Activated T-helper 1 cell treated with Interleukin-2 at 50 U/mL for 16 hours (primary cell): Measurements from ENCODE around the gene B3GNT9.
"Not testable (repeated sequence)": the region's sequence is repeated elsewhere in the genome, so short reads cannot be mapped to it uniquely, and the experiment has no call there.

Experiments
- DNase-seq: peaks from one replicate; pipeline ENCODE4 v3.0.0-alpha.2; 2020; ENCODE audit warnings: low read depth

B3GNT9 gene

DNA sequence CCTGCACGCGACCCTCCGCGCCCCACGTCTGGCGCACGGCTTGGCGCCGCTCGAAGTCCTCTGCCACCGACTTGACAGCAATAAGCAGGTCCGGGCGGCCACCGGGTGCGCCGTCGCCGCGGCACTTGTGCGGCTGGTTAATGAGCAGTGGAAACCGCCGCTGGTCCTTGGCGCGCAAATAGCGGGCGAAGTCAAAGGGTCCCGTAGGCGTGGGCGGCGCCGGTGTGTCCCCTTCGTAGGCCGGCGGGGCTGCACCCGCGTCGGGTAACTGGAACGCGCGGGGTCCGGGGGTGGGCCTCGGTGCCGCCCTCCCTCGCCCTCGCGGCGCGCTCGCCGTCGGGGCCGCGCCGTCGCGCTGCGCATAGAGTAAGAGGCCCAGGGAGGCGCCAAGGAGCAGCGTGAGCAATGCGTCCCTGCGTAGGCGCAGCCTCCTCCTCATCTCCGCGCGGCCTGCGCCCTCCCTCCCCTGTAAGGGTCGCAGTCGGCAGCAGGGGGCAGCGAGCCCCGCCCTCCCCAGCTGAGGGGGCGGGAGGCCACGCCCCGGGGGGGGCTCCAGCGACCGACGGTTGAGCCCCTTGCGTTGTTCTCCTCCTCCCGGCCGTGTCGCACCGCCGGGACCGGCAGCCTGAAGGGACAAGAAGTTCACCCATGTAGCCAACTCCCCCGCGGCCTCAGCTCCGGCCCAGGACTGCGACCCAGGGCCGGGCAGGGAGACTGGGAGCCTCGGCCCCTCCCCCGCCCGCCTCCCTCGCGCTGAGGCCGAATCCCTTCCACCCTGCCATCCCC, 558 bp downstream of the B3GNT9 start:
- no peak for DNase-seq

DNA sequence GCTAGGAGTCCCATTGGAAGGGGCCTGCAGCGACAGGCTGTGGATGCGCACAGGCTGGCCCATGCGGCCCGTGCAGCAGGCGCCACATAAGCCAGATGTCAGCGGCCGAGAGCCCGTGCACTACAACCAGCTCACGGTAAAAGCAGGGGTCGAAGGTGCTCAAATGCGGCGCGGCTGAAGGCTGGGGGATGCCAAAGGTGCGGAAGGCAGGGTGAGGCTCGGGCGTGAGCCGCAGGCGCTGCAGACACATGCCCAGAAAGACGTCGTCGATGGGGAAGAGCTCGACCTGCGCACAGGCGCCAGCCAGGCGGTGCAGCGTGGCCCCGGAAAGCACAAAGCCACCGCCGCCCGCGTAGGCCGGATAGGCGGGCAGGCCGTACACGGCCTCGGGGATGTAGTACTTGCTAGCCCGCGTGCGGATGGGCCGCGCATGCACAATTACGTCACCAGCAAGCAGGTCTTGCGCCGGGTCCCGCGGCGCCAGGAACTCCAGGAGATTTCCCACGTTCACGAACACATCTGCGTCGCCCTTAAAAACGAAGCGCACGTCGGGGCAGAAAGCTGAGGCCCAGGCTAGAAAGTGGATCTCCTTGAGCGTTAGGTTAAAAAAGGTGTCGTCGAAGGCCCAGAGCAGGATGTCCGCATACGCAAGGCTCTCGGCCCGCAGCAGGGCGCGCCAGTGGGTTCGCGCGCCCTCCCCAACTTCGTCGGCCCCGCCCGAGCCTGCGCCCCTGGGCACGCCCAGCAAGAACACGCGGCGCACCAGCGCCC, 1.3 kb downstream of the B3GNT9 start:
- DNase-seq, result no peak

DNA sequence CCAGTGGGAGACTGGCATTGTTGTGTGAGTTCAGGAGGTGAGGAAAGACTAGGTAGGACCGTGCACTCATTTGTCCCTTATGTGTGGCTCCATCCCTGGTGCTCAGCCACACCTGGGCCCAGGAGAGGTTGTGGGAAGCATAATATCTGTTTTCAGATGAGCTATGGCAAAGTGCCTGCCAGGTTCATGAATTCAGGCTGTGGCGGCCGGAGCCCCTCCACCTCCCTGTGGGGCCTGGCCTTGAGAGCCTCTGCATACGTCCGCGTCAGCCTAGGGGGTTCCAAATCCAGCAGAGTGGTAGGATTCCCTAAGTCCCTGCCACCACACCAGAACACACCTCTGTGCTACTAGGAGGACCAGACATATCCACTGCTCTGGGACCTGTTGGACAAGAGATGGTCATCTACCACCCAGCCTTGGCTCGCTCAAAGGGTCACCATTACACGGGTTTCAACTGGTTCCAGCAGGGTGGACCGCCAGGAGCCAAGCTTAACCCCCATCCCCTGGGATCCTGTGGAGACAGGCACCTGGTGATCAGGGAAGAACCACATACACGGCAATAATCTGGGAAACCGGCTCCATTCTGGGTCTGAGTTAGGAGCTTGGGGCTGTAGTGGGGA, 2.0 kb downstream of the B3GNT9 start:
- DNase-seq, result no peak

DNA sequence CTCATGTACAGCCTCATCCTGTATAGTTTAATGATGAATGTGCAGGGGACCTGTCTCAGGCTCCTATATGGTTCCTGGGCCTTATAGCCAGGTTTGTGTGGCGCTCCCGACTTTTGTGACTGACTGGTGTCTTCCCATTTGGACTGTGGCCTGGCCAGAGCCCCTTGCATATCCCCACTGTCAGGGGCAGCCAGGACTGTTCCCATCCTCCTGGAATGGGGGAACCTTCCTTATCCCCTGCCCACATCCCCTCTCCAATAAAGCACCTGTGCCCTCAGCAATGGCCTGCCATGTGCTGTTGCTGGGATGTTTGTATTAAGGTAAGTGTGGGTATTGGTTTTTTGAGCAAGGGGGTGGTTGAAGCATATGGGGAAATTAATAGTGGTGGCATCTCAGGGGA, 2.6 kb downstream of the B3GNT9 start:
- no peak for DNase-seq

DNA sequence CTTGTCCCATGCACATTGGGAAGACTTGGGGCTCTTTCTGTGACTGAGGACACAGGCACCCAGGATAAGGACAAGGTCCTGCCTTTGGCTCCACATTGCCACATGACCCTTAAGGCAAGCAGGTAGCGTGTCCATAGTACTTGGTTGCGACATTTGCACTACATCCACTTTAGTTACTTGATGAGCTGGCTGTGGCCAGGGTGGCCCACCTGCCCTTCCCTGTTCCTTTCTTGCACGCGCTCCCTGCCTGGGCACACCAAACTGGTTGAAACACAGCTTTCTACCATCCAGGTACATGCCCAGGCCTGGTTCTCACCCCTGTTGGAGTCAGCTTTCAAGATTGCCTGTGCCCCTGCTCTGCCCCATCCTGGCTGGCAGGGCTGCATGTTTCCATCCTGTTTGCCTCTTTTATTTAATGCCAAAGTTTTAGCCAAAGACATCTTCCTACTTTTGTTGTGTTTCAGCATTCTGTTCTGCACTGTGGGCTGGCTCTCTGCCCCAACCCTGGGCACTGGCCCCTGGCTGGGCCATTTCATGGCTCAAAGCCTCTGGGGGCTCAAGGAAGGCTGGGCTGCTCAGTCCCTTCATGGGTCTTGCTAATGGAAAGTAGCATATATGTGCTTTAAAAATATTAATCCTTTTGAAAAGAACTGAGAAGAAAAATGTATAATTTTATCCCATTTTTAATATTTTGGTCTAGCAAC, 3.2 kb downstream of the B3GNT9 start:
- DNase-seq, result no peak

DNA sequence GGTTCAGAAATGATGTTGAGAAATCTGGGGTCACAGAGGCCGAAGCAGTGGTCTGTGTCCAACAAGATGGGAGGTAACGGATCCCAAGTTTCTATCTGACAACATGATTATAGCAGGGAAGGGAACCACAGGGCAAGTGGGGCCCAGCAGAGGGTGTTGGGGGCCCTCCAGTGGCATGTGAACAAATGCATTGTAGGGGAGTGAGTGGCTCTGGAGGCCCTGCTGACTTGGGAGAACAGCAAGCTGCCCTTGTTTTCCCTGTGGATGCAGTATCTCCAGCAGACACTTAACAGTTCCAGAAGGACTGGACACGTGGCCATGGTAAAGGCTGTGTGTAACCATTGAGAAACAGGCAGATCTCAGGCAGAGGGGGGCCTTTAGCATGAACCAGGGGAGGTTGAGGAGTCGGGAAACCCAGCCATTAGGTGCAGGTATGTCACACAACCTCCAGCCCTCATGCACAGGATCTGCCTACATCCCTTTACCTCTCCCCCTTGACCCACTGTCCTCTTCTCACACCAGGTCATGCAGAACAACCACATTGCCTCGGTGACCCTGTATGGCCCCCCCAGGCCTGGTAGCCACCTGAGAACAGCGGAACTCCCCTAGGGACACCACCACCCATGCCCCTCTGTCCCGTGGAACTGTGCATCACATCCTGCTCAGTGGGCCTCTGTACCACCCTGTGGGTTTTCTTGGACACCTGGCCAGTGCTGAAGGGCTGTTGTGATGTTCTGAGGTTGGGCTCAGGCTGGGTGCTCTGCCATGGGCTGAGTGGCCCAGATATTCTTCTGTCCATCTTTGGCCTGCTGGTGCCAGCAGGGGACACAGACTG, 4.1 kb downstream of the B3GNT9 start:
- no peak for DNase-seq

DNA sequence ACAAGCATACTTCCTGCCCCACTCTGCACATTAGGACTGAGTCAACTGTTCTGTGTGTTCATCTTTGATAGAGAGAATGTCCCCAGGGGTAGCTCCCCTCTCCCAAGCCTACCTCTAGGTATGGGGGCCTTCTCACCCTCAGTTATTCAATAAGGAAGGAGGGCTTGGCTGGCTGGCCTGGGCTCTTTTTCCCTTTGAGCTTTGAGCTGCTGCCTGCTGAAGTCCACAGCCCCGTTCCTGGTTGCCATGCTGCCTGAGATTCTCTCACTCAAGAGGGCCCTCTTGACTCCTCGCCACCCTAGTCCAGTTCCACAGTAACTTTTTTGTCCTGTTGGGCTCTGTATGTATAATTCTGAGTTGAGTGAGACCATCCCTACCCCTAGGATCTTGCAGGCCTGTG, 5.1 kb downstream of the B3GNT9 start:
- no peak for DNase-seq

DNA sequence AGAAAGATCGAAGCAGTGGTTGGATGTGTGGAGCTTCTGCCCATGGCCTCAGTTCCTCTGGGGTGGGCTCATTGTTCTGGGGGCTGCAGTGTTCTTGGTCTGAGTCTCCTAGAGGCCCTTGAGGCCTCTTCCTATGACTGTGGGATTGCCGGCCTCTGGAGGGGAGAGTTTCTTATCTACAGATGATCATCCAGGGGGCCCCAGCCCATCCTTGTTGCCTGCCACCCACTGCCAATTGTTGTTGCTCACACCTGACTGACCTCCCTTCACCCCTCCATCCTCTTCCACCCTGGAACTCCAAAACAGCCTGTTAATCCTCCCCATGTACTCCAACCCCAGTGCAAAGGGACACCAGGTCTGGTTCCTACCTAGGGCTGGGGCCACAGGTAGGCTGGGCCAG, 5.9 kb downstream of the B3GNT9 start:
- DNase-seq, result no peak

DNA sequence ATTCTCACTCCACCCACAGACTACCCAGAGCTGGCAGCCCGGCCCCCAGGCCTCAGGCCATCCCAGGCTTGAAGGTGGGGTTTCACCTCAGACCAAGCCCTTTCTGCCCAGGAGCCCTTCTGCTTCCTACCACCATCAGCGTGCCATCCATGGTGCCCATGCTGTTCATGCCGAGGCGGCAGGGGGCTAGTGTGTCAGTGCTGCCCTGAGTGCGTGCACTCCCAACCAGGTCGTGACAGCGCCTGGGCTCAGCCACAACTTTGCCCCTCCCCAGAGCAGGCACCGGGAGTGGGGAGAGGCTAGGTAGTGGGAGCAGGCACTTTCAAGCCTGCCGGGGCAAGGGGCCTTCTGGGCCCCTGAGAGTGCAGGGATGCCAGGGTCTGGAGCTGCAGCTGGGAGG, 8.5 kb downstream of the B3GNT9 start:
- DNase-seq, result no peak

DNA sequence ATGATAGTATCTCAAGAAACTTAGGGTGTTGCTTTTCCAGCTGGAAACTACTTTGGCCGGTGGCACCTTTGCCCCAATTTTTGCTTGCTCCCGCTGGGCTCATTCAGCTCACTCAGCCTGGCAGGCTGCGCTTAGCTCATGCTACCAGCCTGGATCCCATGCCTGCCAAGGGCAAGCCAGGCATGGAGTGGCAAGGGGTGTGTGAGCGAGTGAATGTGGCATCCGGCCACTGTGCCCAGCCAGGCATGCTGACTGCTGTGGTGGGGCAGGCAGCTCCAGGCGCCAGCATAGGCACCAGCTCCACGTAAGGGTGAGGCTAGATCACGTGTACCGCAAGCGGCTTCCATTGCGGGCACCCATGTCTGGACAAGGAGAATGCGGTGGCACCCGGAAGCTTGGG, 9.4 kb downstream of the B3GNT9 start:
- no peak for DNase-seq

DNA sequence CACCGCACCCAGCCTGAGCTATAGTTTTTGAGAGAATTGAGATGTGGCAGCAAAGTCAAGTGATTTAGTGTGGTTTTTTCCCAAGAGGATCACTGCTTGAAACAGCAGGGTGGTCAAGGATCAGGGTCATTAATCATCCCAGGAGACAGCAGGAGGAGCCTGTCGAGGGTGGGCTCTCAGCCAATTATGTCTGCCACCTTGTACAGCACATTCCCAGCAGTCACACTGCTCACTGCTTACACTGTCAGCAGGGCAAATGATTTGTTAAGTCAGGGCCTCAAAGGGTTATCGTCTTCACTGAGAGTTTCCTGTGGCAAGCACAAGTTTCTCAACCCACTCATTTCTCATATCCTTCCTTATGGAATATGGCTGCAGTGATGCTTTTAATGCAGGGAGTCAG, 13.2 kb downstream of the B3GNT9 start:
- DNase-seq, result no peak

DNA sequence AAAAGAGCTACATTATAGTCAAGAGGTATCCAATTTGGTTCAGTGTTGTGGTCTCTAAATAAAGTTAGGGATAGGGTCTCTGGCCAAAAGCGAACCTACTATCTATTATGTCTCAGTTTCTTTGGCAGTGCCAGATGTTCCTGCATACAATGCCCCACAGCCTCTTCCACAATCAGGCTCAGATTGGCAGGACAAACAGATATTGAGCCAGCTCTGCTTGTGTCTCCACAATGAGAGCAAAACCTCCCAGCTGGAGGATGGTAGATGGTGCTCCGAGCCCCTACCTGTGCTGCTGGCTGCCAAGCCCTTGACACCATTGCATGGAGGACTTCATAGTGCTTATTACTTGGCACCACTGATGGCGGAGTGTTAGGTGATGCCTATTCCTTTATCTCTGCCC, 21.4 kb downstream of the B3GNT9 start:
- no peak for DNase-seq

DNA sequence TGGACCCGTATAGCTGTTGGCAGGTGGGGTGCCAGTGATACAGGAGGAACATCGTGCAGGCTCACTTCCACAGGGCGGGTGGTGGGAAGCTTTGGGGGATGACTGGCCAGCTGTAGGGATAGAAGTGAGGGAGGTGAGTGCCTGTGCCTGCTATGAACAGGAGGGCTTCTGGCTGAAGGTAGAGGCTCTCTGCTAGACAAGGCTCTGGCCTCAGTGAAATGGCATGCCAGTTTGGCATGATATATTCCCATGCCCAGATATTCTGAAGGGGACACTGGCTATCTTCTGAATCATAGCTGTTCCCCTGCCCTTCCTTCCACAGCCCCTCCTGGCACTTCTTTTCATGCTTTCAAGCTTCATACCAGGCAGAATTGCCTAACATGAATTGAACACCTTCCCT, 21.9 kb downstream of the B3GNT9 start:
- DNase-seq, result no peak

DNA sequence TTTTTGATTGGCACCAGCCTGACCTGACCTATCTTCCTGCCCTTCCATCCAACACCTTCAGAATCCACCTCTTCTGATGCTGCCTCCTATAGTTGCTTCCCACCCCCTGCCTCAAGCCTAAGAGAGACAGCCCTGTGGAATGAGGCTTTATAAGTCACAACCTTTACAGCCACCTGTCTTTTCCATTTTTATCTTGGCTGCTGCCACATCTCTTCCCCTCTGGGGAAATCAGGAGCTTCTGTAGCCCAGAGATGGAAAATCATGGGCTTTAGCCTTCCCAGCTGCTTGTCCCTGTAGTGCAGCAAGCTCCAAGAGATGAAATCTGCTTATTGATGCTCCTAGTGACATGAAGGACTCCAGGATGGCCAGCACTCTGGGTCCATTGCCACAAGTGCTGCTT, 22.4 kb downstream of the B3GNT9 start:
- DNase-seq, result no peak

DNA sequence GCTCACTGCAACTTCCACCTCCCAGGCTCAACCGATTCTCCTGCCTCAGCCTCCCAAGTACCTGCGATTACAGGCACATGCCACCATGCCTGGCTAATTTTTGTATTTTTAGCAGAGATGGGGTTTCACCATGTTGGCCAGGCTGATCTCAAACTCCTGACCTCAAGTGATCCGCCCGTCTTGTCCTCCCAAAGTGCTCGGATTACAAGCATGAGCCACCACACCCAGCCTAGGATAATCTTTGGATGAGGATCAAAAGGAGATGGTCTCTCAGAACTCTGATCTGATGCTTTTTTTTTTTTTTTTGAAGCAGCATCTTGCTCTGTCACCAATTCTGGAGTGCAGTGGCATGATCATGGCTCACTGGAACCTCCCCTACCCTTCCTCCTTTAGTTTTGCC, 28.0 kb downstream of the B3GNT9 start:
- DNase-seq, result not testable (repeated sequence)

DNA sequence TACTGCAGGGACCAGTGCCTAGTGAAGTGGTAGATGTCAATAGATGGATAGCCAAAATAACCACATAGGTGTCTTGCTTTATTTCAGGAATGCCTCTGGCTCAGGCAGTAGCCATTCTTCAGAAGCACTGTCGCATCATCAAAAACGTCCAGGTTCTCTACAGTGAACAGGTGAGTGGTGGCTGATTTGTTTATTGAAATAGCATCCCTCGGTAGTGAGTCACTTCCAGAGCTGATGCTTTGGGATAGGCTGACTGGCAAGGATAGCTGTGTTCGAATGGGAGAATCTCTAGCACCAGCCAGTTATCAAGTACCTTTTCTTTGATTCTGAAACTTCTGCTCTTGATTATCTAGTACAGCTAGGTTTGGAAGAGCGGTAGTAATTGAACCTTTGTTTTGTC, 30.8 kb downstream of the B3GNT9 start:
- DNase-seq, result no peak

DNA sequence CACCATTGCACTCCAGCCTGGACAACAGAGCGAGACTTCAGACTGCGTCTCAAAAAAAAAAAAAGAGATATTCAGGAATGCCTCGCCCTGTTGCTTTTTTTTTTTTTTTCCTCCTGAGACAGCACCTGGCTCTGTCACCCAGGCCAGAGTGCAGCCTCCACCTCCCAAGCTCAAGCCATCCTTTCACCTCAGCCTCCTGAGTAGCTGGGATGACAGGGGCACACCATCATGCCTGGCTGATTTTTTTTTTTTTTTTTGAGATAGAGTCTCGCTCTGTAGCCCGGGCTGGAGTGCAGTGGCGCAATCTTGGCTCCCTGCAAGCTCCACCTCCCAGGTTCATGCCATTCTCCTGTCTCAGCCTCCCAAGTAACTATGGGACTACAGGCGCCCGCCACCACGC, 33.1 kb downstream of the B3GNT9 start:
- no peak for DNase-seq

DNA sequence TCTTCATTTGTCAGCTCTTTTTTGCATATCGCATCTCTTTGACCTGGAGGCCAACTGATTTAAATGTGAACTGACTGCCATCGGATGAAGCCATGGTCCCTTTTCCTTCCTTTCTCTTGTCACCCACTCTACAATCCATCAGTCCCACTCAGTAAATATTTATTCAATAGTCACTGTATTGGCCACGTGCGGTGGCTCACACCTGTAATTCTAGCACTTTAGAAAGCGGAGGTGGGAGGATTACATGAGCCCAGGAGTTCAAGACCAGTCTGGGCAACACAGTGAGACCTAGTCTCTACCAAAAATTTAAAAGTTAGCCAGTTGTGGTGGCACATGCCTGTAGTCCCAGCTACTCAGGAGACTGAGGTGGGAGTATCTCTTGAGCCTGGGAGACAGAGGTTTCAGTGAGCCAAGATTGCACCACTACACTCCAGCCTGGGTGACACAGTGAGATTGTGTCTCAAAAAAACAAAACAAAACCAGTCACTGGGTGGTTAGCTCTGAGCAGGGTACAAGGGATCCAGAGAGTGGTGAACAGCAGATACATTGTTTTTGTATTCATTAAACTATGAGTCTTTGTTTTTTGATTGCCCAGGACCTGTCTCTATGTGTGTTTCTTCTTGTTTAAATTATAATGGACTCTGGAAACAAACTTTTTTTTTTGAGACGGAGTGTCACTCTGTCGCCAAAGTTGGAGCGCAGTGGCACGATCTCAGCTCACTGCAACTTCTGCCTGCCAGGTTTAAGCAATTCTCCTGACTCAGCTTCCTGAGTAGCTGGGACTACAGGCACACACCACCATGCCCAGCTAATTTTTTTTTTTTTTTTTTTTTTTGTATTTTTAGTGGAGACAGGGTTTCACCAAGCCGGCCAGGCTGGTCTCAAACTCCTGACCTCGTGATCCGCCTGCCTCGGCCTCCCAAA, 34.1 kb downstream of the B3GNT9 start:
- no peak for DNase-seq

DNA sequence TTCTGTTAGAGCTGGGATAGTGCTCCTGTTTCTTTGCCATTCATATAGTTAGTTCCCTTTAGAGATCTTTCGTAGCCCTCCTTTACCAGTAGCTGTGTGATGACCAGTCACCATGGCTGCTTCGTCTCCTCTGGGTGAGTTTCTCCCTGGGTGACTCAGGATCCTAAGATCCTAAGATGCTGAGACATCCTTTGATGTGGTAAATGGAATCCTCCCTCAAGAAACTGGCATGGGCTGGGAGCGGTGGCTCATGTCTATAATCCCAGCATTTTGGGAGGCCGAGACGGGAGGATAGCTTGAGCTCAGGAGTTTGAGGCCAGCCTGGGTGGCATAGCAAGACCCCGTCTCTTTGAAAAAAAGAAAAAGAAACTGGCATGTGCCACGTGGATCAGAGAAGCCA, 35.2 kb downstream of the B3GNT9 start:
- DNase-seq, result no peak

DNA sequence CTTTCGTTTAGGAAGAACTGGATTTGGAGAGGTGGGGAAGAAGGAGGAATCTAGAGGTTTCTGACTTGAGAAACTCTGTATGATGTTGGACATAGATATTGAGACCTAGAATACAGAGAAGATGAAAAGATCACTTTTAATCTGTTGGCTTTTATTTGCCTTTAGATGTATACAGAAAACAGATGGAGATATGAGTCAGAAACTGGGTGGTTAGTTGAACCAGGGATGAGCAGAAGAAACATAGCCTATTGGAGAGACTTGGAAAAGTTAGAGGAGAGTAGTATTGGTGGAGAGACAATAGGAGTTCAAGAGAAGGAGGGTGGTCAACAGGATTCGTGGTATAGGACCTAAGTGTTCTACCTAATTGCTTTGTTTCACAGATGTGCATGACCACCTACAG, 36.0 kb downstream of the B3GNT9 start:
- DNase-seq, result no peak
